ENCODE results near the gene INPP4B.
A peak's percentile ranks its signal among the peaks of the same experiment; 100 is the strongest.

INPP4B gene

DNA sequence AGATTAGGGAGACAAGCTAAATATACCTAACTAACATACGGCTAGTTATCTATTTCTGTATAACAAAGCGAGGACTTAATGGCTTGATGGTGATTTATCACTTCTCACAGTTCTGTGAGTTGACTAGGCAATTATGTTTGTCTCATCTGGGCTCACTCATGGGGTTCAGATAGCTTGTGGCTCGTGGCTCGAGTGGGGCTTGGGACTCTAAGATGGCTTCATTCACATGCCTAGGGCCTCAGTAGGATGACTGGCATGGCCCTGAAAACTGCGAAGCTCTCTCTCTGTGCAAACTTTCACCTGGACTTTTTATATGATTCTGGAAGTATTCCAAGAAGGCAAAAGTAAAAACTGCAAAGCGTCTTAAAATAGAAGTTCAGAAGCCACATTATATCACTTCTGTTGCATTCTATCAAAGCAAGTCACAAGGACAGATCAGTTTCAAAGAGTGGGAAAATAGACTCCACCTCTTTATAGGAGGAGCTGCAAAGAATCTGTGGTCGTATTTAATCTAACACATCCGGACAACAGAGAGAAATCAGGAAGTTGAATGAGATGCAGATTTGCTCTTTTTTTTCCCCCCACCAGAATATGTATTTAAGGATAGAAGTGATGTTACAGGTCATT is 491.2 kb downstream of the INPP4B start:
- peak overlapping the region; percentile 69 for H3K27ac ChIP-seq (ENCODE audit: poor library complexity, severe bottlenecking)
- DNase-seq (ENCODE audit: low spot score): no peak
- no peaks in the 10 kb centered on the region; the same call in 1 of the 2 replicates for H3K36me3 ChIP-seq (ENCODE audit: low read depth)
- TF ChIP-seq, protein P1, sequence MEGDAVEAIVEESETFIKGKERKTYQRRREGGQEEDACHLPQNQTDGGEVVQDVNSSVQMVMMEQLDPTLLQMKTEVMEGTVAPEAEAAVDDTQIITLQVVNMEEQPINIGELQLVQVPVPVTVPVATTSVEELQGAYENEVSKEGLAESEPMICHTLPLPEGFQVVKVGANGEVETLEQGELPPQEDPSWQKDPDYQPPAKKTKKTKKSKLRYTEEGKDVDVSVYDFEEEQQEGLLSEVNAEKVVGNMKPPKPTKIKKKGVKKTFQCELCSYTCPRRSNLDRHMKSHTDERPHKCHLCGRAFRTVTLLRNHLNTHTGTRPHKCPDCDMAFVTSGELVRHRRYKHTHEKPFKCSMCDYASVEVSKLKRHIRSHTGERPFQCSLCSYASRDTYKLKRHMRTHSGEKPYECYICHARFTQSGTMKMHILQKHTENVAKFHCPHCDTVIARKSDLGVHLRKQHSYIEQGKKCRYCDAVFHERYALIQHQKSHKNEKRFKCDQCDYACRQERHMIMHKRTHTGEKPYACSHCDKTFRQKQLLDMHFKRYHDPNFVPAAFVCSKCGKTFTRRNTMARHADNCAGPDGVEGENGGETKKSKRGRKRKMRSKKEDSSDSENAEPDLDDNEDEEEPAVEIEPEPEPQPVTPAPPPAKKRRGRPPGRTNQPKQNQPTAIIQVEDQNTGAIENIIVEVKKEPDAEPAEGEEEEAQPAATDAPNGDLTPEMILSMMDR (IDR thresholded peaks at IDR 0.05; ENCODE audit: poor library complexity, severe bottlenecking): no peak
- H3K9me3 ChIP-seq (ENCODE audit: severe bottlenecking): no peaks in the 10 kb centered on the region
- no peaks in the 10 kb centered on the region for H3K27me3 ChIP-seq (ENCODE audit: insufficient read depth, poor library complexity, severe bottlenecking)
- ATAC-seq (ENCODE audit: low read depth): no peak
- no peak overlapping the region for H3K4me3 ChIP-seq (ENCODE audit: severe bottlenecking)
- peaks cover 70% of the 10 kb centered on the region for H3K4me1 ChIP-seq (ENCODE audit: insufficient read depth, poor library complexity, severe bottlenecking)

DNA sequence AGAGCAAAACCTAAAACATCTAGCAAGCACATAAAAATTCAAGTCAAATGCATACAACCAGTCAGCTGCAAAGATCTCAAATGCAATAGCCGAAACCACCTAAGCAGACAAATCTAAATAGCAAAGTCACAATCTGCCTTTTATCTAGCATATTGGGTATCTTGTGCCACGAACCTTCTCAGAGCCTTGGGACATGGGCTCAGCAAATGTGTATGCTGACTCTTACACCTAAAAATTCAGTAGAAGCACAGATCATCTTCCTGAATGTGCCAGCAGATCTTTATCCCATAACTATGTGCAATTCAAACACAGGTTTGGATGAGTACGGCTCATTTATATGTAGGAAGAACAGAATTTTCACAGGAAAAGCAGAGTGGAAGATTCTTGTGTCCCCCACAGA is 492.1 kb downstream of the INPP4B start:
- Histone ChIP-seq H3K4me1 (ENCODE audit: insufficient read depth, poor library complexity, severe bottlenecking) (peaks cover 65% of the 10 kb centered on the region), H3K27me3 (ENCODE audit: insufficient read depth, poor library complexity, severe bottlenecking) (no peaks in the 10 kb centered on the region), H3K27ac (ENCODE audit: poor library complexity, severe bottlenecking) (peak overlapping the region; percentile 69), H3K4me3 (ENCODE audit: severe bottlenecking) (no peak overlapping the region), H3K36me3 (ENCODE audit: low read depth) (no peaks in the 10 kb centered on the region), H3K9me3 (ENCODE audit: severe bottlenecking) (no peaks in the 10 kb centered on the region)
- TF ChIP-seq, protein P1 (IDR thresholded peaks at IDR 0.05; ENCODE audit: poor library complexity, severe bottlenecking): no peak
- no peak for DNase-seq (ENCODE audit: low spot score)
- 0 out of 3 replicates have a peak, but pooled peaks have one; percentile 24 for ATAC-seq (ENCODE audit: low read depth)

DNA sequence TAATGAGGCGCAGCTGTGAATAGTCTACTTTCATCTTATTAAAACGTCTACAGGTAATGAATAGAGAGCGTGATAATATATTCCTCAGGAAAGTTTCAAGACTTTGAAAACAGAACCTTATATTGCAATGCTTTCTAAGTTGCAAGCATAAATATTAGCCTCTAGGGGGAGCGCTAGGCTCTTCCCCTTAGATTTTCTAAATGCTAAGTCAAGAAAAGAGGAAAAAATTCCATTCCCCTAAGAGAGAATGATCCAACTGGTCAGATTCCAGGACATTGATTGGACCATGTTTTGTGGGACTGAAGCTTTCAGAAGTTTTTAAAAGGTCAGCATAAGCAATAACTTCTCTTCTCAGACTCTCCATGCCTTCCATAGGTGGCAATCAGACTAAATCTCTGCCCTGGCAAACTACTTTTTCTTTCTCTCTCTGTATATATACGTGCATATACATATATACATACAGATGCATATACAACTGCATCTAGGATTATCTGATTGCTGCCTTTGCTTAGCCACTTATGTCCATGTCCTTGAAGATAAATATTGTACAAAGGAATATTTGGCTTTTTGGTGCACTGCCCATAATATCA is 492.9 kb downstream of the INPP4B start:
- Histone ChIP-seq H3K36me3 (ENCODE audit: low read depth) (no peaks in the 10 kb centered on the region), H3K9me3 (ENCODE audit: severe bottlenecking) (no peaks in the 10 kb centered on the region), H3K27me3 (ENCODE audit: insufficient read depth, poor library complexity, severe bottlenecking) (no peaks in the 10 kb centered on the region), H3K27ac (ENCODE audit: poor library complexity, severe bottlenecking) (peak overlapping the region; percentile 69), H3K4me3 (ENCODE audit: severe bottlenecking) (no peak overlapping the region), H3K4me1 (ENCODE audit: insufficient read depth, poor library complexity, severe bottlenecking) (peaks cover 73% of the 10 kb centered on the region)
- TF ChIP-seq, protein P1 (IDR thresholded peaks at IDR 0.05; ENCODE audit: poor library complexity, severe bottlenecking): peak; percentile 98
- no peak for DNase-seq (ENCODE audit: low spot score)
- ATAC-seq (ENCODE audit: low read depth): peak; percentile 59

DNA sequence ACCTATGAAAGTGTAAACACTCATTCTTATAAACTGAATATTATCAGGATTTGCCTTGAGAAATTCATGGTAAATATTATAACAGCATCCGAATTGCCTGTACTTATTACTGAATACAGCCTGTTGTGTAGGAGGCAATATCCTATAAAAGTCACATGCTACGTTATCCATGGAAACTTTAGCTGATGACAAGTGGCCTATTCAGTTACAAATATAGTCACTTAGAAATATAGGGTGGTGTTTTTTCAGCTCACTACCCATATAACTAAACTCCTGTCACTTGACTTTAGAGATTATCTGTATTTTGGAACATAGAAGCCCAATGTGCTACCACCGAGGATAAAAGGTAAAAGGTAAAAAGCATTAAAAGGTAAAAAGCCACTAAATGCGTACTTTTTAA is 493.4 kb downstream of the INPP4B start:
- H3K4me1 ChIP-seq (ENCODE audit: insufficient read depth, poor library complexity, severe bottlenecking): peaks cover 78% of the 10 kb centered on the region
- H3K9me3 ChIP-seq (ENCODE audit: severe bottlenecking): no peaks in the 10 kb centered on the region
- no peak for DNase-seq (ENCODE audit: low spot score)
- peak overlapping the region; percentile 69 for H3K27ac ChIP-seq (ENCODE audit: poor library complexity, severe bottlenecking)
- TF ChIP-seq, protein P1 (IDR thresholded peaks at IDR 0.05; ENCODE audit: poor library complexity, severe bottlenecking): no peak
- H3K36me3 ChIP-seq (ENCODE audit: low read depth): no peaks in the 10 kb centered on the region
- H3K4me3 ChIP-seq (ENCODE audit: severe bottlenecking): no peak overlapping the region
- ATAC-seq (ENCODE audit: low read depth): no peak
- no peaks in the 10 kb centered on the region for H3K27me3 ChIP-seq (ENCODE audit: insufficient read depth, poor library complexity, severe bottlenecking)

DNA sequence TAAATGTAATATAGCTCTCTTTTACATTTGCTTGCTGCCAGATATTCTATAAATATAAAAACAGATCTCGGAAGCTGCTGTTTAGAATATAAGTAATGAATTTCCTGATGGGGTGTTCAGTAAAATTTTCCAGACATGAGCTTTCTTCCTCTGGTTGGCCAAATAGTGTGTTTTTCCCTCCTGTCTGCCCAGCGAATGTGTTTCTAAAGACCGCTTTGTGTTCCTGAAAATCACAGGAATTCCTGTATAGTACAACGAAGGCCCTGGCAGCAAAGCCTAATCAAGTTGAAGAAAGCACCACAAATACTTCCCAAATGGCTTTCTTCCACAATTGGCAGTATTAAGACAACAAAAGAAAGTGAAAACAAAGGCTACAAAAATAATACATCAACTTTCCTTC is 494.1 kb downstream of the INPP4B start:
- no peak for DNase-seq (ENCODE audit: low spot score)
- Histone ChIP-seq H3K36me3 (ENCODE audit: low read depth) (no peaks in the 10 kb centered on the region), H3K27ac (ENCODE audit: poor library complexity, severe bottlenecking) (peak overlapping the region; percentile 69), H3K4me3 (ENCODE audit: severe bottlenecking) (no peak overlapping the region), H3K4me1 (ENCODE audit: insufficient read depth, poor library complexity, severe bottlenecking) (peaks cover 85% of the 10 kb centered on the region), H3K9me3 (ENCODE audit: severe bottlenecking) (no peaks in the 10 kb centered on the region), H3K27me3 (ENCODE audit: insufficient read depth, poor library complexity, severe bottlenecking) (no peaks in the 10 kb centered on the region)
- TF ChIP-seq, protein P1 (IDR thresholded peaks at IDR 0.05; ENCODE audit: poor library complexity, severe bottlenecking): no peak
- ATAC-seq (ENCODE audit: low read depth): no peak

Measured in RWPE2 (cell line).